HEK293 (cell line): Measurements from ENCODE around the gene AGRN.
A peak's percentile ranks its signal among the peaks of the same experiment; 100 is the strongest.

ENCODE experiments used
- CTCF ChIA-PET: fragments of 350-600 bp; formaldehyde crosslinking; extraction: SDS; loops from one replicate; lab custom pipeline; 2021; ENCODE audit warnings: antibody characterized with exemption; lab: Yijun Ruan, JAX
- POLR2A ChIA-PET: fragments of 300-600 bp; formaldehyde crosslinking; extraction: SDS; loops from one replicate; lab custom pipeline; 2020; ENCODE audit warnings: antibody characterized with exemption, inconsistent platforms; lab: Yijun Ruan, JAX
- H3K27ac ChIP-seq: fragments of 200-500 bp; sonication (Bioruptor generic); 2 replicates; pipeline ENCODE4 v1.5.1; 2014; ENCODE audit warnings: low read depth, low read length, control low read depth, inconsistent platforms; ENCODE audit errors: extremely low read depth
- H3K36me3 ChIP-seq, 2 experiments: fragments of 200-500 bp in 1 of 2; sonication (Bioruptor generic) in 1 of 2; 1 replicate in 1 of 2; 2 replicates in 1 of 2; pipeline ENCODE4 v1.5.1; 2014 to 2017; ENCODE audit warnings: inconsistent platforms in 2 of 2, low read length in 2 of 2; ENCODE audit not compliant: control insufficient read depth in 2 of 2, insufficient read depth in 1 of 2
- H3K4me1 ChIP-seq: fragments of 200-500 bp; sonication (Bioruptor generic); 2 replicates; pipeline ENCODE4 v1.5.1; 2014; ENCODE audit warnings: mild to moderate bottlenecking, low read length, inconsistent platforms; ENCODE audit not compliant: control insufficient read depth, insufficient read depth
- H3K4me3 ChIP-seq: 2 replicates; pipeline ENCODE4 v1.5.1; 2011; ENCODE audit warnings: low read depth, mild to moderate bottlenecking, control low read depth, low read length, moderate library complexity
- H3K9me3 ChIP-seq: fragments of 200-500 bp; sonication (Bioruptor generic); 2 replicates; pipeline ENCODE4 v1.5.1; 2014; ENCODE audit warnings: low read depth, low read length, inconsistent platforms; ENCODE audit not compliant: control insufficient read depth, insufficient read depth
- GLIS1 ChIP-seq: fragments of 450-650 bp; formaldehyde crosslinking; IDR thresholded peaks from 2 replicates; pipeline ENCODE4 v1.5.1; 2016; ENCODE audit warnings: missing biosample characterization, missing genetic modification characterization
- GLIS2 ChIP-seq: fragments of 450-650 bp; formaldehyde crosslinking; IDR thresholded peaks from 2 replicates; pipeline ENCODE4 v1.5.1; 2016; ENCODE audit warnings: missing biosample characterization, missing genetic modification characterization
- HOXC10 ChIP-seq: sonication (generic); formaldehyde crosslinking; IDR thresholded peaks from 2 replicates; pipeline ENCODE4 v1.8.1; 2023; ENCODE audit warnings: mild to moderate bottlenecking, missing genetic modification reagents
- MEIS1 ChIP-seq: sonication (generic); formaldehyde crosslinking; IDR thresholded peaks from 2 replicates; pipeline ENCODE4 v1.8.1; 2022; ENCODE audit warnings: missing genetic modification reagents, mild to moderate bottlenecking, borderline replicate concordance
- SCRT2 ChIP-seq: fragments of 450-650 bp; formaldehyde crosslinking; IDR thresholded peaks from 2 replicates; pipeline ENCODE4 v1.5.1; 2016; ENCODE audit warnings: missing biosample characterization, missing genetic modification characterization
- SP2 ChIP-seq: fragments of 450-650 bp; formaldehyde crosslinking; IDR thresholded peaks from 2 replicates; pipeline ENCODE4 v1.5.1; 2016; ENCODE audit warnings: missing biosample characterization, missing genetic modification characterization
- ZNF132 ChIP-seq: fragments of 450-650 bp; formaldehyde crosslinking; IDR thresholded peaks from 2 replicates; pipeline ENCODE4 v1.5.1; 2017; ENCODE audit warnings: missing biosample characterization, missing genetic modification characterization, borderline replicate concordance
- ZNF2 ChIP-seq: fragments of 450-650 bp; formaldehyde crosslinking; IDR thresholded peaks from 2 replicates; pipeline ENCODE4 v1.5.1; 2016; ENCODE audit warnings: missing biosample characterization, missing genetic modification characterization
- ZNF214 ChIP-seq: fragments of 450-650 bp; formaldehyde crosslinking; IDR thresholded peaks from 2 replicates; pipeline ENCODE4 v1.5.1; 2017; ENCODE audit warnings: missing biosample characterization, mild to moderate bottlenecking, missing genetic modification characterization, borderline replicate concordance
- ZNF239 ChIP-seq: fragments of 450-650 bp; formaldehyde crosslinking; IDR thresholded peaks from 2 replicates; pipeline ENCODE4 v1.5.1; 2016; ENCODE audit warnings: missing biosample characterization, missing genetic modification characterization
- ZNF280C ChIP-seq: fragments of 450-650 bp; formaldehyde crosslinking; IDR thresholded peaks from 2 replicates; pipeline ENCODE4 v1.5.1; 2016; ENCODE audit warnings: missing biosample characterization, missing genetic modification characterization
- ZNF626 ChIP-seq: fragments of 450-650 bp; sonication (Bioruptor Pico); formaldehyde crosslinking; IDR thresholded peaks from 2 replicates; pipeline ENCODE4 v1.5.1; 2018; ENCODE audit warnings: missing biosample characterization, missing genetic modification characterization, inconsistent platforms
- ZSCAN23 ChIP-seq: fragments of 450-650 bp; formaldehyde crosslinking; IDR thresholded peaks from 2 replicates; pipeline ENCODE4 v1.5.1; 2016; ENCODE audit warnings: missing biosample characterization, missing genetic modification characterization
- TF ChIP-seq, protein P1 (sequence below): fragments of 450-650 bp; formaldehyde crosslinking; conservative IDR thresholded peaks from 2 replicates; pipeline ENCODE4 v1.5.1; 2016; ENCODE audit warnings: low read depth, missing biosample characterization, missing genetic modification characterization
- TF ChIP-seq, protein P2 (sequence below): fragments of 450-650 bp; formaldehyde crosslinking; conservative IDR thresholded peaks from 2 replicates; pipeline ENCODE4 v1.5.1; 2016; ENCODE audit warnings: low read depth, missing biosample characterization, missing genetic modification characterization

AGRN gene

GRCh38 chr1:980137-980571, 39.8 kb upstream of the AGRN start:
- Histone ChIP-seq H3K9me3 (no peaks in the 10 kb centered on the region), H3K27ac (no peak overlapping the region), H3K4me1 (peaks cover 3% of the 10 kb centered on the region; the same call in 1 of the 2 replicates), H3K36me3 (no peaks in the 10 kb centered on the region), H3K4me3 (no peak overlapping the region)
- POLR2A ChIA-PET, result no interaction called here
- TF ChIP-seq GLIS2 (tag by site-specific recombination) (0 out of 2 replicates have a peak, but pooled peaks have one; percentile 38), ZNF280C (tag by site-specific recombination) (no peak), GLIS1 (0 out of 2 replicates have a peak, but pooled peaks have one; percentile 40)
- TF ChIP-seq, protein P1, sequence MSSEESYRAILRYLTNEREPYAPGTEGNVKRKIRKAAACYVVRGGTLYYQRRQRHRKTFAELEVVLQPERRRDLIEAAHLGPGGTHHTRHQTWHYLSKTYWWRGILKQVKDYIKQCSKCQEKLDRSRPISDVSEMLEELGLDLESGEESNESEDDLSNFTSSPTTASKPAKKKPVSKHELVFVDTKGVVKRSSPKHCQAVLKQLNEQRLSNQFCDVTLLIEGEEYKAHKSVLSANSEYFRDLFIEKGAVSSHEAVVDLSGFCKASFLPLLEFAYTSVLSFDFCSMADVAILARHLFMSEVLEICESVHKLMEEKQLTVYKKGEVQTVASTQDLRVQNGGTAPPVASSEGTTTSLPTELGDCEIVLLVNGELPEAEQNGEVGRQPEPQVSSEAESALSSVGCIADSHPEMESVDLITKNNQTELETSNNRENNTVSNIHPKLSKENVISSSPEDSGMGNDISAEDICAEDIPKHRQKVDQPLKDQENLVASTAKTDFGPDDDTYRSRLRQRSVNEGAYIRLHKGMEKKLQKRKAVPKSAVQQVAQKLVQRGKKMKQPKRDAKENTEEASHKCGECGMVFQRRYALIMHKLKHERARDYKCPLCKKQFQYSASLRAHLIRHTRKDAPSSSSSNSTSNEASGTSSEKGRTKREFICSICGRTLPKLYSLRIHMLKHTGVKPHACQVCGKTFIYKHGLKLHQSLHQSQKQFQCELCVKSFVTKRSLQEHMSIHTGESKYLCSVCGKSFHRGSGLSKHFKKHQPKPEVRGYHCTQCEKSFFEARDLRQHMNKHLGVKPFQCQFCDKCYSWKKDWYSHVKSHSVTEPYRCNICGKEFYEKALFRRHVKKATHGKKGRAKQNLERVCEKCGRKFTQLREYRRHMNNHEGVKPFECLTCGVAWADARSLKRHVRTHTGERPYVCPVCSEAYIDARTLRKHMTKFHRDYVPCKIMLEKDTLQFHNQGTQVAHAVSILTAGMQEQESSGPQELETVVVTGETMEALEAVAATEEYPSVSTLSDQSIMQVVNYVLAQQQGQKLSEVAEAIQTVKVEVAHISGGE (tag by site-specific recombination), result no peak
- CTCF ChIA-PET, result interaction anchor here (0.6 to 3.0 kb wide), 3 partner anchors 22 to 194 kb away, joined by 3 to 15 read pairs (median 4); no protein-coding TSS in a partner anchor

DNA sequence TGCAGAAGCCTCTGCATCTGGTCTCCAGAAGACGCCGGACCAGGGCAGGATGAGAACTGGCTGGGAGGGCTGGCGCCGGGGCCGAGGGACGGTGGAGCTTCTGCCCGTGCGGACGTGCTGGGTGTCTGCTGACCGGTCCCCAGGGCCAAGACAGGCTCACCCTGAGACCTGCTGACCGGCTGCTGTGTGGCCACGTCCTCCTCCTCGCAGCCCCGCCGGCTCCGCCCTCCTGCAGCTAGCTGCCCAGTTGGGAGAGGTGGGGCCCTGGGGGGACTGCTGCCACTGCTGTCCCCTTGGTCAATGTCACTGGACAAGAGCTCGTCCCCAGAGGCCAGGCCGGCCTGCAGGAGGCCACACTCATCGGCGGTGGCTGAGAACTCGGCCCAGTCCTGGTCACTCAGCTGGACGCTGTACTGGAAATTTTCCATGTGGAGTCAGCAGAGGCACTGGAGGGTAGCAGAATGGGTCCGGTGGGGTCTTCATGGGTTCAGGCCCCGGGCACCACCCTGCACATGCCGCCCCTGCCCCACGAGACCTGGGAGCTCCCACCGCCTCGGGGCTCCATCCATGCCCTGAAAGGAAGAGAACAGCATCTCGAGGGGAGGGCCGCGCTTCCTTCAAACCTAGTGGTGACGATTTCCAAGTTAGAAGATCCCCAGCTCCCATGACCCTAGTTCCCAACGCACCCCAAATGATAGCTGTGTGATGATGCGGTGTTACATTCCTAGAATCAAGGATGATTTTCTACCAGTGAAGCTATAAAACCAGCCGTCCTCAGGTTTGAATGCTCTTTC, 39.1 kb upstream of the AGRN start:
- TF ChIP-seq SP2 (no peak), ZNF132 (tag by site-specific recombination) (no peak), ZSCAN23 (tag by site-specific recombination) (no peak), HOXC10 (CRISPR knock-in tag) (no peak), ZNF239 (tag by site-specific recombination) (no peak), SCRT2 (no peak), ZNF214 (tag by site-specific recombination) (no peak), MEIS1 (CRISPR knock-in tag) (no peak), ZNF626 (no peak), ZNF2 (tag by site-specific recombination) (no peak)
- TF ChIP-seq, protein P2, sequence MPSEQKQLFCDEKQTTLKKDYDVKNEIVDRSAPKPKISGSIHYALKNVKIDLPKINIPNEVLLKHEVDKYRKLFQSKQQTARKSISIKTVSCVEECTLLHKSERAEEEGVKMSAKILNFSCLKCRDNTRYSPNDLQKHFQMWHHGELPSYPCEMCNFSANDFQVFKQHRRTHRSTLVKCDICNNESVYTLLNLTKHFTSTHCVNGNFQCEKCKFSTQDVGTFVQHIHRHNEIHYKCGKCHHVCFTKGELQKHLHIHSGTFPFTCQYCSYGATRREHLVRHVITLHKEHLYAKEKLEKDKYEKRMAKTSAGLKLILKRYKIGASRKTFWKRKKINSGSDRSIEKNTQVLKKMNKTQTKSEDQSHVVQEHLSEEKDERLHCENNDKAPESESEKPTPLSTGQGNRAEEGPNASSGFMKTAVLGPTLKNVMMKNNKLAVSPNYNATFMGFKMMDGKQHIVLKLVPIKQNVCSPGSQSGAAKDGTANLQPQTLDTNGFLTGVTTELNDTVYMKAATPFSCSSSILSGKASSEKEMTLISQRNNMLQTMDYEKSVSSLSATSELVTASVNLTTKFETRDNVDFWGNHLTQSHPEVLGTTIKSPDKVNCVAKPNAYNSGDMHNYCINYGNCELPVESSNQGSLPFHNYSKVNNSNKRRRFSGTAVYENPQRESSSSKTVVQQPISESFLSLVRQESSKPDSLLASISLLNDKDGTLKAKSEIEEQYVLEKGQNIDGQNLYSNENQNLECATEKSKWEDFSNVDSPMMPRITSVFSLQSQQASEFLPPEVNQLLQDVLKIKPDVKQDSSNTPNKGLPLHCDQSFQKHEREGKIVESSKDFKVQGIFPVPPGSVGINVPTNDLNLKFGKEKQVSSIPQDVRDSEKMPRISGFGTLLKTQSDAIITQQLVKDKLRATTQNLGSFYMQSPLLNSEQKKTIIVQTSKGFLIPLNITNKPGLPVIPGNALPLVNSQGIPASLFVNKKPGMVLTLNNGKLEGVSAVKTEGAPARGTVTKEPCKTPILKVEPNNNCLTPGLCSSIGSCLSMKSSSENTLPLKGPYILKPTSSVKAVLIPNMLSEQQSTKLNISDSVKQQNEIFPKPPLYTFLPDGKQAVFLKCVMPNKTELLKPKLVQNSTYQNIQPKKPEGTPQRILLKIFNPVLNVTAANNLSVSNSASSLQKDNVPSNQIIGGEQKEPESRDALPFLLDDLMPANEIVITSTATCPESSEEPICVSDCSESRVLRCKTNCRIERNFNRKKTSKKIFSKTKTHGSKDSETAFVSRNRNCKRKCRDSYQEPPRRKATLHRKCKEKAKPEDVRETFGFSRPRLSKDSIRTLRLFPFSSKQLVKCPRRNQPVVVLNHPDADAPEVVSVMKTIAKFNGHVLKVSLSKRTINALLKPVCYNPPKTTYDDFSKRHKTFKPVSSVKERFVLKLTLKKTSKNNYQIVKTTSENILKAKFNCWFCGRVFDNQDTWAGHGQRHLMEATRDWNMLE (tag by site-specific recombination), result no peak
- H3K9me3 ChIP-seq, result no peaks in the 10 kb centered on the region
- H3K27ac ChIP-seq, result no peak overlapping the region
- CTCF ChIA-PET, result interaction anchor here (0.6 to 3.0 kb wide), 5 partner anchors 21 to 311 kb away, joined by 3 to 15 read pairs (median 4); no protein-coding TSS in a partner anchor
- H3K4me3 ChIP-seq, result no peak overlapping the region
- H3K36me3 ChIP-seq, result no peaks in the 10 kb centered on the region
- H3K4me1 ChIP-seq, result peaks cover 3% of the 10 kb centered on the region; the same call in 1 of the 2 replicates
- POLR2A ChIA-PET, result interaction anchor here (1.1 to 1.3 kb wide), 3 partner anchors 8 to 41 kb away, joined by 3 to 5 read pairs (median 3); no protein-coding TSS in a partner anchor
